ENCODE measurements around the gene FCHSD2. TPM values are rescaled to one million over a fixed set of nuclear protein-coding genes. Genes with fewer than 3 reads are reported as not detected.

The FCHSD2 gene
- polyA plus RNA-seq, 2 of the 4 experiments (the other 2 are of a cell fraction) = 10.5 to 19.0 TPM

DNA sequence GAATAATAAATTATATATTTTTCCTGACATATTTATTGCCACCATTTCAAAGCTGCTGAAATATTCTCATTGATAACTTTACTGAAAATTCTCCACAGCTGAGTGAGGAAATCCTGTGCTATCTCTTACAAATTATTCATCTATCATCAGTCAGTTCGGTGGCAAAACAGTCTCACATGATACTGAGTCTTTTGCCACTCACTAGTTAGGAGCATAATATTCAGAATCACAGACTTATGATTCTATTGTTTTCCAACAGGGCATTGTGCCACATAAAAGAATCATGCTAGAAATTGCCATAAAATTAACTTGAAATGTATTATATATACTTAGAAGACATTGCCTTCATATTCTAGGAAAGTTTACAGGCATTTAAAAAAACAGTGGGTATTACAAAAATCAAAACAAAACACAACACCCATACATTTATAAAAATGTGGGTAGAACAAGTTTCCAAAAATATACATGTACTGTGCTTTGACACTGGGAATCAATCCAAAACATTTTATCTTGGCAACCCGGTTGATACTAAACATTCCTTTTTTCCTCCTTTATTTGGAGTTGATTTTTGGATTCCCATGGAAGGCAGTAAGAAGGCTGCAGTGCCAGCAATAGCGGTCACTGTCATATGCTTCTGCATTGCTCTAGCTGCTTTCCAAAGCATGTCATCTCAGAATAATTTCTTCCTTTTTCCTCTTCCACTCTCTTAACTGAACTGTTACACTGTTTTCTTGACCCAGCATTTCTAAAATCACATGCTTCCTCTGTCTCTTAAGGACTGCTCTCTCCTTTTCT is 285.4 kb downstream of the FCHSD2 start:
- CTCF ChIA-PET = interaction anchor here (1.3 to 1.5 kb wide), 3 partner anchors 10 to 450 kb away, joined by 3 to 4 read pairs (median 3); no protein-coding TSS in a partner anchor
- WGBS (ENCODE audit: missing lambda C conversion rate) = 34% methylated on average over 3 of the region's 3 CpGs
- Histone ChIP-seq H3K27ac (no peak overlapping the region), H3K9me3 (no peaks in the 10 kb centered on the region), H3K4me1 (no peaks in the 10 kb centered on the region), H3K4me3 (no peak overlapping the region), H3K4me2 (no peak overlapping the region)
- POLR2A ChIA-PET = no interaction called here
- ATAC-seq (no peak), FAIRE-seq (no peak), DNase-seq (ENCODE audit: low read depth in 1 of 2, low spot score in 1 of 2) (no peak)
- no peak for TF ChIP-seq GATA3 (IDR thresholded peaks at IDR 0.05; ENCODE audit: borderline replicate concordance)
- no peak for TF ChIP-seq ZFP36 (IDR thresholded peaks at IDR 0.05; ENCODE audit: borderline replicate concordance, partially characterized antibody)
- TF ChIP-seq PHF8 (IDR thresholded peaks at IDR 0.05; ENCODE audit: borderline replicate concordance, low read depth) = no peak
- TF ChIP-seq ESRRA (IDR thresholded peaks at IDR 0.05; ENCODE audit: borderline replicate concordance, low read length) = no peak
- TF ChIP-seq, protein P1, sequence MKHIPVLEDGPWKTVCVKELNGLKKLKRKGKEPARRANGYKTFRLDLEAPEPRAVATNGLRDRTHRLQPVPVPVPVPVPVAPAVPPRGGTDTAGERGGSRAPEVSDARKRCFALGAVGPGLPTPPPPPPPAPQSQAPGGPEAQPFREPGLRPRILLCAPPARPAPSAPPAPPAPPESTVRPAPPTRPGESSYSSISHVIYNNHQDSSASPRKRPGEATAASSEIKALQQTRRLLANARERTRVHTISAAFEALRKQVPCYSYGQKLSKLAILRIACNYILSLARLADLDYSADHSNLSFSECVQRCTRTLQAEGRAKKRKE (CRISPR knock-in tag; IDR thresholded peaks at IDR 0.05; ENCODE audit: low read depth) = no peak
- TF ChIP-seq KDM1A (IDR thresholded peaks at IDR 0.05; ENCODE audit: low read depth) = no peak
- TF ChIP-seq, protein P2, sequence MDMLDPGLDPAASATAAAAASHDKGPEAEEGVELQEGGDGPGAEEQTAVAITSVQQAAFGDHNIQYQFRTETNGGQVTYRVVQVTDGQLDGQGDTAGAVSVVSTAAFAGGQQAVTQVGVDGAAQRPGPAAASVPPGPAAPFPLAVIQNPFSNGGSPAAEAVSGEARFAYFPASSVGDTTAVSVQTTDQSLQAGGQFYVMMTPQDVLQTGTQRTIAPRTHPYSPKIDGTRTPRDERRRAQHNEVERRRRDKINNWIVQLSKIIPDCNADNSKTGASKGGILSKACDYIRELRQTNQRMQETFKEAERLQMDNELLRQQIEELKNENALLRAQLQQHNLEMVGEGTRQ (IDR thresholded peaks at IDR 0.05) = no peak
- no peak for TF ChIP-seq RARB (CRISPR knock-in tag; IDR thresholded peaks at IDR 0.05)
- TF ChIP-seq, protein P3, sequence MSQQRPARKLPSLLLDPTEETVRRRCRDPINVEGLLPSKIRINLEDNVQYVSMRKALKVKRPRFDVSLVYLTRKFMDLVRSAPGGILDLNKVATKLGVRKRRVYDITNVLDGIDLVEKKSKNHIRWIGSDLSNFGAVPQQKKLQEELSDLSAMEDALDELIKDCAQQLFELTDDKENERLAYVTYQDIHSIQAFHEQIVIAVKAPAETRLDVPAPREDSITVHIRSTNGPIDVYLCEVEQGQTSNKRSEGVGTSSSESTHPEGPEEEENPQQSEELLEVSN (IDR thresholded peaks at IDR 0.05; ENCODE audit: borderline replicate concordance, low read depth) = no peak
- TF ChIP-seq JUN (IDR thresholded peaks at IDR 0.05) = no peak

DNA sequence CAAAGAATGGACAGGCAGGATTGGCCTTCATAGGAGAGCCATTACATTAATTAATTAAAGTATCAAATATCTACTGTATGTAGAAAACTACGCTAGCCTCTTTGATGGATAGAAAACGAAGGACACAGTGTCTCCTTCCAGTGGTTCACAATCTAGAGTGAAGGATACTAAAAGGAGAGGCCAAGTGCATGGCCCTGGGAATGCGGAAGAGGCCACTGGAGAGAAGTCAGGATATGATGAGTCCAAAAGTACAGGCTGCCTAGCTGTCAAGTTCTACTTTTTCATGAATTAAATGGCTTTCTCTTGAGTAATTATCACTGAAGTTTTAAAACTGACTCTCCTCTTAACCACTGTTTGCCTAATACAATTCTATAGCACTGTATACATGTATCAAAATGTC is 286.1 kb downstream of the FCHSD2 start:
- TF ChIP-seq HOXB5 (CRISPR knock-in tag; IDR thresholded peaks at IDR 0.05) = no peak
- TF ChIP-seq, protein P3 (IDR thresholded peaks at IDR 0.05; ENCODE audit: borderline replicate concordance, low read depth) = no peak
- no peak for TF ChIP-seq HOXA7 (CRISPR knock-in tag; IDR thresholded peaks at IDR 0.05)
- TF ChIP-seq, protein P4, sequence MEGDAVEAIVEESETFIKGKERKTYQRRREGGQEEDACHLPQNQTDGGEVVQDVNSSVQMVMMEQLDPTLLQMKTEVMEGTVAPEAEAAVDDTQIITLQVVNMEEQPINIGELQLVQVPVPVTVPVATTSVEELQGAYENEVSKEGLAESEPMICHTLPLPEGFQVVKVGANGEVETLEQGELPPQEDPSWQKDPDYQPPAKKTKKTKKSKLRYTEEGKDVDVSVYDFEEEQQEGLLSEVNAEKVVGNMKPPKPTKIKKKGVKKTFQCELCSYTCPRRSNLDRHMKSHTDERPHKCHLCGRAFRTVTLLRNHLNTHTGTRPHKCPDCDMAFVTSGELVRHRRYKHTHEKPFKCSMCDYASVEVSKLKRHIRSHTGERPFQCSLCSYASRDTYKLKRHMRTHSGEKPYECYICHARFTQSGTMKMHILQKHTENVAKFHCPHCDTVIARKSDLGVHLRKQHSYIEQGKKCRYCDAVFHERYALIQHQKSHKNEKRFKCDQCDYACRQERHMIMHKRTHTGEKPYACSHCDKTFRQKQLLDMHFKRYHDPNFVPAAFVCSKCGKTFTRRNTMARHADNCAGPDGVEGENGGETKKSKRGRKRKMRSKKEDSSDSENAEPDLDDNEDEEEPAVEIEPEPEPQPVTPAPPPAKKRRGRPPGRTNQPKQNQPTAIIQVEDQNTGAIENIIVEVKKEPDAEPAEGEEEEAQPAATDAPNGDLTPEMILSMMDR (IDR thresholded peaks at IDR 0.05) = no peak
- TF ChIP-seq, protein P5, sequence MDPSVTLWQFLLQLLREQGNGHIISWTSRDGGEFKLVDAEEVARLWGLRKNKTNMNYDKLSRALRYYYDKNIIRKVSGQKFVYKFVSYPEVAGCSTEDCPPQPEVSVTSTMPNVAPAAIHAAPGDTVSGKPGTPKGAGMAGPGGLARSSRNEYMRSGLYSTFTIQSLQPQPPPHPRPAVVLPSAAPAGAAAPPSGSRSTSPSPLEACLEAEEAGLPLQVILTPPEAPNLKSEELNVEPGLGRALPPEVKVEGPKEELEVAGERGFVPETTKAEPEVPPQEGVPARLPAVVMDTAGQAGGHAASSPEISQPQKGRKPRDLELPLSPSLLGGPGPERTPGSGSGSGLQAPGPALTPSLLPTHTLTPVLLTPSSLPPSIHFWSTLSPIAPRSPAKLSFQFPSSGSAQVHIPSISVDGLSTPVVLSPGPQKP (IDR thresholded peaks at IDR 0.05; ENCODE audit: low read depth, low read length) = no peak
- Histone ChIP-seq H3K4me1 (no peaks in the 10 kb centered on the region), H3K27ac (no peak overlapping the region), H3K9me3 (no peaks in the 10 kb centered on the region), H3K4me2 (no peak overlapping the region), H3K4me3 (no peak overlapping the region)
- no peak for ATAC-seq
- ChIA-PET POLR2A (no interaction called here), CTCF (interaction anchor here (1.3 kb wide), 1 partner anchor 25 kb away, joined by 3 read pairs; no protein-coding TSS in a partner anchor)
- no peak for DNase-seq (ENCODE audit: low read depth in 1 of 2, low spot score in 1 of 2)
- 86% methylated on average over 3 of the region's 3 CpGs for WGBS (ENCODE audit: missing lambda C conversion rate)
- FAIRE-seq = no peak

DNA sequence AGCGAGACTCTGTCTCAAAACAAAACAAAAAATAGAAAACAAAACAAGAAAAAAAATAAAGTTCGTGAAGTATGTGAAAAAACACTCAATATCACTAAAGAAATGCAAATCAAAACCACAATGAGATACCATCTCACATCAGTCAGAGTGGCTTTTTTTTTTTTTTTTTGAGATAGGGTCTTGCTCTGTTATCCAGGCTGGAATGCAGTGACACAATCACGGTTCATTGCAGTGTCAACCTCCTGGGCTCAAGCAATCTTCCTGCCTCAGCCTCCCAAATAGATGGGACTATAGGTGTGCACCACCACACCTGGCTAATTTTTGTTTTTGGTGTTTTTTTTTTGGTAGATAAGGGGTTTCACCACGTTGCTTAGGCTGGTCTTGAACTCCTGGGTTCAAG is 290.4 kb downstream of the FCHSD2 start:
- WGBS (ENCODE audit: missing lambda C conversion rate) = 88% methylated on average over 4 of the region's 4 CpGs
- ChIA-PET POLR2A (no interaction called here), CTCF (interaction anchor here (0.6 to 1.6 kb wide), 4 partner anchors 12 to 542 kb away, joined by 3 to 5 read pairs (median 4); no protein-coding TSS in a partner anchor)
- Histone ChIP-seq H3K27ac (no peak overlapping the region), H3K4me2 (no peak overlapping the region), H3K9me3 (no peaks in the 10 kb centered on the region), H3K4me1 (no peaks in the 10 kb centered on the region), H3K4me3 (no peak overlapping the region)
- no peak for DNase-seq (ENCODE audit: low read depth in 1 of 2, low spot score in 1 of 2)
- ATAC-seq = no peak
- FAIRE-seq = no peak
- TF ChIP-seq, protein P4 (IDR thresholded peaks at IDR 0.05) = no peak
- TF ChIP-seq RAD21 (conservative IDR thresholded peaks at IDR 0.05 in 1 of 2, IDR thresholded peaks at IDR 0.05 in 1 of 2) = no peak
- TF ChIP-seq PHF8 (IDR thresholded peaks at IDR 0.05; ENCODE audit: borderline replicate concordance, low read depth) = no peak
- no peak for TF ChIP-seq FOXS1 (CRISPR knock-in tag; IDR thresholded peaks at IDR 0.05)
- no peak for TF ChIP-seq EHF (CRISPR knock-in tag; IDR thresholded peaks at IDR 0.05)
- TF ChIP-seq POLR2AphosphoS2 (conservative IDR thresholded peaks at IDR 0.05; ENCODE audit: low read length) = no peak
